Effector memory CD4-positive, alpha-beta T cell (primary cell): ENCODE measurements around the gene ADAMTS2.

Experiments used
- DNase-seq, 3 donors: peaks; one replicate each; pipeline ENCODE4 v3.0.0-alpha.2; 2020
- H3K27ac ChIP-seq: 2 replicates; pipeline ENCODE4 v1.7.0; 2013; ENCODE audit warnings: mild to moderate bottlenecking, low read length, moderate library complexity; ENCODE audit not compliant: insufficient read depth, poor library complexity, severe bottlenecking
- H3K27me3 ChIP-seq: replicated peaks from 2 replicates; pipeline ENCODE4 v1.7.0; 2013; ENCODE audit warnings: mild to moderate bottlenecking, low read length; ENCODE audit not compliant: insufficient read depth, control insufficient read depth, poor library complexity, severe bottlenecking
- H3K36me3 ChIP-seq: 2 replicates; pipeline ENCODE4 v1.7.0; 2013; ENCODE audit warnings: mild to moderate bottlenecking, low read length, moderate library complexity; ENCODE audit not compliant: control insufficient read depth, insufficient read depth
- H3K4me1 ChIP-seq: 2 replicates; pipeline ENCODE4 v1.7.0; 2013; ENCODE audit warnings: low read length, mild to moderate bottlenecking; ENCODE audit not compliant: control insufficient read depth, insufficient read depth, poor library complexity, severe bottlenecking
- H3K4me3 ChIP-seq: 2 replicates; pipeline ENCODE4 v1.7.0; 2013; ENCODE audit warnings: low read length, low read depth, mild to moderate bottlenecking; ENCODE audit not compliant: insufficient read depth, poor library complexity, severe bottlenecking
- H3K9me3 ChIP-seq: 2 replicates; pipeline ENCODE4 v1.7.0; 2013; ENCODE audit warnings: mild to moderate bottlenecking, low read length, moderate library complexity; ENCODE audit not compliant: control insufficient read depth

Gene ADAMTS2

DNA sequence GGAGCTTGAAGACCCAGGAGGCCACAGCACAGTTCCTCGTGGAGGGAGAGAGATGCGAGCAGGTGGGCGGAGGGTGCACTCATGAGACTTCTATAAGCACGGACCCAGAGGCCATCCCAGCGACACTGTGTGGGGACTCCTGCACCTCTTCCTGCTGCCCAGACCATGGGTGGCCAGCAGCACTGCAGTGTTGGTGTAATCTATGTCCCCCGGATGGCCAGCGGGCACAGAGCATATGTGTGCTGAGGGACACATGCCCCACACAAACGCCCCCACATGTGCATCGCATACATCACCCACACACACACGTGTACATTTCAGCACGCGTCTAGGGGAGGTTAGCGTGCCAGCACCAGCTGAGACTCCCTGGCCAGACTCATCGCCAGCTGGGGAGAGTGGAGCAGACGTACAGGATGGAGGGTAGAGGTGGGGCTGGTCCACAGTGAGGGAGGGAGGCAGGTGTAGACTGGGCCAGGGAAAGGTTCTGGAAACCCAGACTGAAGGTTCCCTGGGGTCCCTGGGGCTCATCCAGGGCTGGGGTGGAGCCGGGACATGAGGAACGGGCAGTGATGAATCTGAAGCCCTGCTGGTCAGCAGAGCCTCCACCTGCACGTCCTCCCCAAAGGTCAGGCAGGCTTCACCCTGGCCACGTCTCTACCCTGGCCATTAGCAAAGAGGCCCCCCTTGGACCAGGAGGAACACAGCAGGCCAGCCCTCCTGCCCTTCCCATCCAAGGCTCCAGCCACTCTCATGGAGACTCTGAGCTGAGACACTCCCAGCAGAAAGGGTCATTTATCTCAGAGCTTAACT lies 27.6 kb downstream of the ADAMTS2 start:
- H3K9me3 ChIP-seq = no peaks in the 10 kb centered on the region
- H3K27ac ChIP-seq = no peak overlapping the region
- DNase-seq = no peak
- no peaks in the 10 kb centered on the region for H3K4me1 ChIP-seq
- H3K36me3 ChIP-seq = no peaks in the 10 kb centered on the region
- H3K27me3 ChIP-seq = no peaks in the 10 kb centered on the region
- no peak overlapping the region for H3K4me3 ChIP-seq

DNA sequence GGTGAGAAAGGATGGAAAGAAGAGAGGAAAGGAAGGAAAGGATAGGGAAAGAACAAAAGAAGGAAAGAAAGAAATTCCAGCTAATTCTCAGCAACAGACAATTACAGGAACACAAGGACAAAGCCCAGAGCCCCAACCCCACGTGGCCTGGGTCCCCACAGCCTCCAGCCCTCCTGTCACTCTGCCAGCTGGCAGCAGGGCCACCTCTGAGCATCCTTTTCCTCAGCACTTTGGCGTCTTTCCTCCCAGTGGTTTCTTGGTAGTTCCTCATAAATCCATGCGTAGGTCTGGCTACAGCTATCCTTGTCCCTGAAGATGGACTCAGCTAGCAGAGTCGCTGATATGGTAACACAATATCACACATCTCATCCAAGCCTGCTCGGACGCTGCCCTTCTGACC lies 28.3 kb downstream of the ADAMTS2 start:
- Histone ChIP-seq H3K4me1 (no peaks in the 10 kb centered on the region), H3K27ac (no peak overlapping the region)

GRCh38 chr5:179316111-179316551 lies 29.1 kb downstream of the ADAMTS2 start:
- no peak for DNase-seq
- no peaks in the 10 kb centered on the region for H3K36me3 ChIP-seq
- no peaks in the 10 kb centered on the region for H3K4me1 ChIP-seq
- H3K4me3 ChIP-seq = no peak overlapping the region
- no peak overlapping the region for H3K27ac ChIP-seq
- H3K9me3 ChIP-seq = no peaks in the 10 kb centered on the region
- no peaks in the 10 kb centered on the region for H3K27me3 ChIP-seq

More for the DNA sequence above, 28.3 kb downstream of the ADAMTS2 start:
- no peaks in the 10 kb centered on the region for H3K9me3 ChIP-seq
- no peaks in the 10 kb centered on the region for H3K27me3 ChIP-seq
- no peak overlapping the region for H3K4me3 ChIP-seq
- DNase-seq = no peak
- H3K36me3 ChIP-seq = no peaks in the 10 kb centered on the region

DNA sequence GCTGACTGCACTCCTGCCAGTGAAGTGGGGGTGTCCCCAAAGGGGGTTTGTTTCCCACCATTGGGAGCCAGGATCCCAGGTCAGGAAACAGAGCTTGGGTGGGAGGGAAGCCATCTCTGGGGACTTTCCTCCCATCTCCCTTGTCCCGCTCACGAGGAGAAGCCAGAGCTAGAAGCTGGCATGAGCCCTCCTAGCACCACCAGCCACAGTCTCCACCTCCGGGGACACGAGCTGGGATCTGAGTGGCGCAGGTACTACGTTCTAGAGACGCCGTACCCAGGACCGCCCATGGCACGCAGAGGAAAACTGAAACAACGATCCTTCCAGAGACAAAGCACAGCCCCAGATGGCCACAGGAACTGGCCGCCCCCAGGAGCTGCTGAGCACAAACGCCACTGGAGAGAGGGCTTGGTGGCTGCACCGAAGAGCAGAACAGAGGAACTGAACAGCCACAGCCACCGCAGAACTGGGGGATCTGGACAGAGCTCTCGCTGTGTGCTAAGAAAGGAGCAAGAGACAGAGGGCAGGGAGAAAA lies 29.8 kb downstream of the ADAMTS2 start:
- Histone ChIP-seq H3K4me3 (no peak overlapping the region), H3K27ac (no peak overlapping the region), H3K4me1 (no peaks in the 10 kb centered on the region), H3K27me3 (no peaks in the 10 kb centered on the region), H3K9me3 (no peaks in the 10 kb centered on the region), H3K36me3 (no peaks in the 10 kb centered on the region)
- no peak for DNase-seq

DNA sequence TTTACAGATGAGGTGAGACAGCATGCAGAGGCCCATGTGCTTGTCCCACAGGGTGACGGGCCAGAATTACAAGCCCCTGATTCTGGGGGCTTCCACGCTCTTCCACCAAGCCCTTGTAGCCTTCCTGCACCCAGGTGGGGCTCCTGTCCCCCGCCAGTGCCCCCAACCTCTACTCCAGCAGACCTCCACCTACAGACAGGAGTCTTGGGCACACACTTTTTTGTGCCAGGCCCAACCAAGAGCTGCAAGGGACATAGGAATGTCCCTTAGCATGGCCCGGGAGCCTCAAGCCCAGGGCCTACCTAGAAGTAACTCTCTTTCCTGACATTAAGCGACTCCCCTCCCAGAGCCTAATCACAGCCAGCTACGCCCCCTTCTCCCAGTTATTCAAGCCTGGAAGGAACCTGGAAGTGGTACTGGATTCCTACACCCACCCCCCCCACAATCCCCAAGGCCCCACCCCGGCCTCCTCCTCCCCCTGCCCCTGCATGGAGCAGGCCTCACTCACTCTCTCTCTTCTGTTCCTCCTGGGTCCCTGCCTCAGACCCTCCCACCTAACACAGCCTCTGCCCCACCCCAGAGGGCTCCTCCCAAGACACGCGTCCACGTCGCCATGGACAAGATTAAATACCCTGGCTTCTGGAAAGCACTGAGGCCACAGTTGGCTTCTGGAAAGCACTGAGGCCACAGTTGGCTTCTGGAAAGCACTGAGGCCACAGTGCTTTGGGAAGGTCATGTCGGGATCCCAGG lies 30.5 kb downstream of the ADAMTS2 start:
- no peak overlapping the region for H3K27ac ChIP-seq
- no peak overlapping the region for H3K4me3 ChIP-seq
- no peaks in the 10 kb centered on the region for H3K9me3 ChIP-seq
- H3K4me1 ChIP-seq = no peaks in the 10 kb centered on the region
- DNase-seq = no peak
- no peaks in the 10 kb centered on the region for H3K27me3 ChIP-seq
- H3K36me3 ChIP-seq = no peaks in the 10 kb centered on the region

- Histone ChIP-seq H3K4me3 (no peak overlapping the region), H3K27ac (no peak overlapping the region), H3K4me1 (no peaks in the 10 kb centered on the region), H3K27me3 (no peaks in the 10 kb centered on the region), H3K36me3 (no peaks in the 10 kb centered on the region), H3K9me3 (no peaks in the 10 kb centered on the region)
- no peak for DNase-seq
Observed at GRCh38 chr5:179313849-179314521, 31.3 kb downstream of the ADAMTS2 start.

GRCh38 chr5:179312557-179313235 lies 32.6 kb downstream of the ADAMTS2 start:
- Histone ChIP-seq H3K27me3 (no peaks in the 10 kb centered on the region), H3K27ac (no peak overlapping the region), H3K4me3 (no peak overlapping the region), H3K36me3 (no peaks in the 10 kb centered on the region), H3K9me3 (no peaks in the 10 kb centered on the region), H3K4me1 (no peaks in the 10 kb centered on the region)
- DNase-seq = no peak

DNA sequence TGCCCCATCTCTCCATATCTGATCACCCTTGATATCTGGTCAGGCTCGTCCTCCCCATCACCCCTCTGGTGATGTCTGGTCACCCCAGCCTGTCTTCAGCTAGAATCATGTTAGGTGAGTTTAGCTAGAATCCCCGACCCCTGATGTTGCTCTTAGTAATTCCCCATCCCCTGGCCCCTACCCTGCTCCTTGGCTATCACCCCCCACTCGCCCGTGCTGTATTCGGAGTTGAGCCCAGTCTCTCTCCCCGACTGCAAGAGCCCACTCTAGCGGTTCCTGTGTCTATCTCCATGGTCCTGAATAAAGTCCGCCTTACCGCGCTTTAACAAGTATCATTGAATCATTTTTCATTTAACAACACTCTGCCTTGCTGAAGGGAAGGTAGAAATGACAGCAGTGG lies 33.7 kb downstream of the ADAMTS2 start:
- Histone ChIP-seq H3K27me3 (no peaks in the 10 kb centered on the region), H3K4me3 (no peak overlapping the region), H3K9me3 (no peaks in the 10 kb centered on the region), H3K4me1 (no peaks in the 10 kb centered on the region), H3K27ac (no peak overlapping the region), H3K36me3 (no peaks in the 10 kb centered on the region)
- DNase-seq = no peak

DNA sequence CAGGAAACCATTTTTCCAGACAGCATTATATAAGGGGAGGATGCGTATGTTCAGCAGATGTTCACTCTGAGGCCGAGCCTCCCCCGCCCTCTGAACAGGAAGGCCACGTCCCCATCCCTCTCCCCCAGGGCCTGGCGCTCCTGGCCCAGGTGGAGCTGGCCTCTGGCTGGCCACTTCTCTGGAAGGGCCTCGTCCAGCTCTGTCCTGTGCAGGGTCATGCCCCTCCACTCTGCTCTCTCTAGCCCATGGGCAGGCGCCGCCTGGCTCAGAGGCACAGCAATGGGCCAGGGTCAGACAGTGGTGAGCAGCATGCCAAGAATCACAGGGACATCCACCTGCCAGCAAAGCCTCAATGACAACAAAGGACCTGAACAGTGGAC lies 34.2 kb downstream of the ADAMTS2 start:
- Histone ChIP-seq H3K4me1 (no peaks in the 10 kb centered on the region), H3K27ac (no peak overlapping the region), H3K9me3 (no peaks in the 10 kb centered on the region), H3K4me3 (no peak overlapping the region), H3K27me3 (no peaks in the 10 kb centered on the region), H3K36me3 (no peaks in the 10 kb centered on the region)
- DNase-seq = no peak
